Activated CD4-positive, alpha-beta T cell treated with anti-CD3 and anti-CD28 coated beads, Interleukin-2, amount 50 U/mL, for 24 hours (primary cell): ENCODE measurements around the gene RBMY1J.
"Not testable (repeated sequence)": the region's sequence is repeated elsewhere in the genome, so short reads cannot be mapped to it uniquely, and the experiment has no call there.

ENCODE experiments used
- DNase-seq, 2 donors: peaks; one replicate each; pipeline ENCODE4 v3.0.0-alpha.2; 2020; ENCODE audit warnings: low read depth in 1 of 2, low spot score in 1 of 2

RBMY1J gene

GRCh38 chrY:22403110-22403509, at the start of gene RBMY1J:
Gene RBMY1J (plus strand): TSS chrY:22403410. CDS start chrY:22405448, 2,038 bp downstream.
- DNase-seq: not testable (repeated sequence)

- no peak for DNase-seq
Measured at GRCh38 chrY:22367416-22367815, 35.8 kb upstream of the RBMY1J start.

GRCh38 chrY:22370623-22371022, 32.6 kb upstream of the RBMY1J start:
- no peak for DNase-seq

- DNase-seq: no peak
Measured at GRCh38 chrY:22373494-22373893, 29.7 kb upstream of the RBMY1J start.

- not testable (repeated sequence) for DNase-seq
Measured at GRCh38 chrY:22444718-22445396, 41.6 kb downstream of the RBMY1J start.

- DNase-seq: not testable (repeated sequence)
Measured at GRCh38 chrY:22455522-22455921, 52.3 kb downstream of the RBMY1J start.

- not testable (repeated sequence) for DNase-seq
Measured at GRCh38 chrY:22461962-22462361, 58.8 kb downstream of the RBMY1J start.
